Gastrocnemius medialis (tissue), 4 donors: ENCODE measurements around the gene CPVL. TPM values are rescaled to one million over a fixed set of nuclear protein-coding genes. Genes with fewer than 3 reads are reported as not detected.

ENCODE experiments used
- ATAC-seq, 2 donors: fragments of 150-250 bp; one replicate each; pipeline ENCODE4 v1.9.1; 2016
- DNase-seq, 2 donors: peaks; one replicate each; pipeline ENCODE4 v3.0.0-alpha.2; 2019
- H3K27ac ChIP-seq, 4 donors: fragments of 200-600 bp; sonication (generic); 1 replicate in 1 of 4; 2 replicates in 3 of 4; pipeline ENCODE4 v1.5.1; 2016 to 2018; ENCODE audit warnings: mild to moderate bottlenecking in 2 of 4, moderate library complexity in 1 of 4
- H3K27me3 ChIP-seq, 3 donors: fragments of 200-600 bp; sonication (generic) in 2 of 3; 1 replicate in 1 of 3; 2 replicates in 2 of 3; pipeline versions ENCODE4 v1.5.1 to v1.6.0; 2016 to 2019; ENCODE audit warnings: mild to moderate bottlenecking in 1 of 3, moderate library complexity in 1 of 3
- H3K36me3 ChIP-seq, 2 donors: fragments of 200-600 bp; sonication (generic) in 1 of 2; one replicate each; pipeline ENCODE4 v1.5.1; 2017 to 2018
- H3K4me1 ChIP-seq, 2 donors: fragments of 200-600 bp; sonication (generic) in 1 of 2; one replicate each; pipeline ENCODE4 v1.5.1; 2016 to 2017; ENCODE audit warnings: mild to moderate bottlenecking in 2 of 2
- H3K4me3 ChIP-seq, 4 donors: fragments of 200-600 bp; sonication (generic) in 3 of 4; 1 replicate in 1 of 4; 2 replicates in 3 of 4; pipeline ENCODE4 v1.5.1; 2016 to 2019; ENCODE audit warnings: mild to moderate bottlenecking in 2 of 4
- H3K9me3 ChIP-seq, 3 donors: fragments of 200-600 bp; sonication (generic) in 2 of 3; 1 replicate in 1 of 3; 2 replicates in 2 of 3; pipeline ENCODE4 v1.5.1; 2016 to 2019
- CTCF ChIP-seq, 5 experiments: fragments of 450-650 bp in 3 of 5; fragments of 200-600 bp in 2 of 5; sonication (generic) in 2 of 5; IDR thresholded peaks in 4 of 5; conservative IDR thresholded peaks in 1 of 5; 1 replicate in 4 of 5; 2 replicates in 1 of 5; pipeline ENCODE4 v1.5.1; 2016 to 2019; ENCODE audit warnings: antibody characterized with exemption in 5 of 5, mild to moderate bottlenecking in 3 of 5, moderate library complexity in 3 of 5
- POLR2A ChIP-seq, 2 donors: fragments of 450-650 bp; IDR thresholded peaks; one replicate each; pipeline ENCODE4 v1.6.1; 2017; ENCODE audit warnings: antibody characterized with exemption in 2 of 2, mild to moderate bottlenecking in 2 of 2, moderate library complexity in 2 of 2
- in situ Hi-C, 4 donors: fragments of 200-750 bp; cut with MboI; loops; one replicate each; pipeline versions ENCODE4 v1.15.0 to v1.8.0; 2017; ENCODE audit warnings: low sequenced_read_pairs in 4 of 4
- intact Hi-C: fragments of 100-400 bp; cut with DNase I; formaldehyde crosslinking; loops from one replicate; pipeline ENCODE4 v1.15.1; 2023; ENCODE audit warnings: low total_unique reads
- total RNA-seq, 4 donors: library from RNA; depleted of rRNA; stranded (reverse); fragments of >200 nt; gene quantifications; one replicate each; pipeline versions ENCODE4 v1.1.0 to v1.2.3, GENCODE V29; 2016

CPVL gene
- total RNA-seq, 4 donors from 2014 or later: 5.6 to 11.8 (median 6.2) TPM

GRCh38 chr7:29146888-29147609 is 712 bp upstream of the CPVL start:
- H3K9me3 ChIP-seq: no peaks in the 10 kb centered on the region
- in situ Hi-C loops (no loop called here), intact Hi-C loops (no loop called here)
- ATAC-seq (peak; percentile 91 to 92), DNase-seq (peak; percentile 47 to 84)
- no peak for TF ChIP-seq POLR2A (IDR thresholded peaks at IDR 0.05)
- peak in 1 of 5 experiments; percentile 27 for TF ChIP-seq CTCF (IDR thresholded peaks at IDR 0.05 in 4 of 5, conservative IDR thresholded peaks at IDR 0.05 in 1 of 5)
- H3K4me3 ChIP-seq: peak overlapping the region; percentile 53 to 71 (median 56)
- peak overlapping the region; percentile 8 to 72 (median 70) for H3K27ac ChIP-seq
- H3K27me3 ChIP-seq: no peaks in the 10 kb centered on the region
- peaks cover 13% of the 10 kb centered on the region in 2 donors for H3K4me1 ChIP-seq
- no peaks in the 10 kb centered on the region for H3K36me3 ChIP-seq

GRCh38 chr7:29145553-29146056 is 732 bp downstream of the CPVL start:
- TF ChIP-seq POLR2A (IDR thresholded peaks at IDR 0.05): no peak
- no peak for TF ChIP-seq CTCF (IDR thresholded peaks at IDR 0.05 in 4 of 5, conservative IDR thresholded peaks at IDR 0.05 in 1 of 5)
- DNase-seq: no peak
- Histone ChIP-seq H3K4me3 (peak overlapping the region; percentile 53 to 71 (median 56)), H3K9me3 (no peaks in the 10 kb centered on the region), H3K27me3 (no peaks in the 10 kb centered on the region), H3K36me3 (no peaks in the 10 kb centered on the region), H3K4me1 (peaks cover 13% of the 10 kb centered on the region in 2 donors), H3K27ac (peak overlapping the region; percentile 8 to 72 (median 70))
- no peak for ATAC-seq
- intact Hi-C loops: no loop called here
- in situ Hi-C loops: no loop called here

- H3K4me1 ChIP-seq: peaks cover 13% of the 10 kb centered on the region in 2 donors
- no peaks in the 10 kb centered on the region for H3K9me3 ChIP-seq
- ATAC-seq (no peak), DNase-seq (no peak)
- no peaks in the 10 kb centered on the region for H3K36me3 ChIP-seq
- H3K27ac ChIP-seq: no peak overlapping the region
- no peaks in the 10 kb centered on the region for H3K27me3 ChIP-seq
- no peak for TF ChIP-seq POLR2A (IDR thresholded peaks at IDR 0.05)
- TF ChIP-seq CTCF (IDR thresholded peaks at IDR 0.05 in 4 of 5, conservative IDR thresholded peaks at IDR 0.05 in 1 of 5): no peak
- H3K4me3 ChIP-seq: no peak overlapping the region
- intact Hi-C loops (no loop called here), in situ Hi-C loops (no loop called here)
These were observed 2.6 kb downstream of the CPVL start for GRCh38 chr7:29143751-29144150.

GRCh38 chr7:29142021-29142727 is 4.2 kb downstream of the CPVL start:
- Histone ChIP-seq H3K27me3 (no peaks in the 10 kb centered on the region), H3K4me1 (peaks cover 6 to 8% of the 10 kb centered on the region in 2 donors), H3K36me3 (no peaks in the 10 kb centered on the region), H3K4me3 (no peak overlapping the region), H3K9me3 (no peaks in the 10 kb centered on the region), H3K27ac (no peak overlapping the region)
- ATAC-seq: no peak
- intact Hi-C loops: no loop called here
- in situ Hi-C loops: no loop called here
- TF ChIP-seq POLR2A (IDR thresholded peaks at IDR 0.05) (no peak), CTCF (IDR thresholded peaks at IDR 0.05 in 4 of 5, conservative IDR thresholded peaks at IDR 0.05 in 1 of 5) (no peak)
- DNase-seq: no peak
